Neuronal stem cell (in vitro differentiated cells): ENCODE results near the gene AKAP6.

ENCODE experiments used
- DNase-seq: peaks from one replicate; pipeline ENCODE4 v3.0.0-alpha.2; 2013; ENCODE audit warnings: low spot score
- H2AFZ ChIP-seq: one replicate; pipeline ENCODE4 v1.6.1; 2013; ENCODE audit warnings: mild to moderate bottlenecking, low read length, inconsistent platforms
- H2AK5ac ChIP-seq: 2 replicates; pipeline ENCODE4 v1.6.1; 2013; ENCODE audit warnings: low read depth, mild to moderate bottlenecking, inconsistent platforms, low read length, moderate library complexity, mixed read lengths
- H2BK120ac ChIP-seq: 2 replicates; pipeline ENCODE4 v1.6.1; 2013; ENCODE audit warnings: low read depth, mild to moderate bottlenecking, inconsistent platforms, low read length, moderate library complexity, mixed read lengths
- H2BK12ac ChIP-seq: one replicate; pipeline ENCODE4 v1.6.1; 2013; ENCODE audit warnings: low read length, inconsistent platforms
- H2BK15ac ChIP-seq: 2 replicates; pipeline ENCODE4 v1.6.1; 2013; ENCODE audit warnings: mild to moderate bottlenecking, low read length, inconsistent platforms, mixed read lengths
- H2BK5ac ChIP-seq: one replicate; pipeline ENCODE4 v1.6.1; 2013; ENCODE audit warnings: inconsistent platforms, mild to moderate bottlenecking, low read length, moderate library complexity
- H3K14ac ChIP-seq: one replicate; pipeline ENCODE4 v1.6.1; 2013; ENCODE audit warnings: low read length, inconsistent platforms
- H3K18ac ChIP-seq: 2 replicates; pipeline ENCODE4 v1.6.1; 2013; ENCODE audit warnings: low read length, inconsistent platforms
- H3K23ac ChIP-seq: 2 replicates; pipeline ENCODE4 v1.6.1; 2013; ENCODE audit warnings: low read depth, mild to moderate bottlenecking, mixed read lengths, low read length, inconsistent platforms; ENCODE audit not compliant: poor library complexity
- H3K27ac ChIP-seq: replicated peaks from 3 replicates; pipeline ENCODE4 v1.5.1; 2013; ENCODE audit warnings: low read length, inconsistent platforms
- H3K27me3 ChIP-seq, 3 experiments: 2 replicates each; pipeline ENCODE4 v1.6.1; 2013; ENCODE audit warnings: low read length in 3 of 3, mild to moderate bottlenecking in 2 of 3, inconsistent platforms in 1 of 3, low read depth in 1 of 3, mixed read lengths in 1 of 3, moderate library complexity in 1 of 3; ENCODE audit not compliant: control insufficient read depth in 3 of 3, insufficient read depth in 3 of 3
- H3K36me3 ChIP-seq, 2 donors: replicated peaks in 1 of 2; 2 replicates each; pipeline ENCODE4 v1.6.1; 2013; ENCODE audit warnings: low read length in 2 of 2; ENCODE audit not compliant: control insufficient read depth in 2 of 2, insufficient read depth in 2 of 2
- H3K4ac ChIP-seq: 2 replicates; pipeline ENCODE4 v1.6.1; 2013; ENCODE audit warnings: inconsistent platforms, mild to moderate bottlenecking, low read length, moderate library complexity
- H3K4me1 ChIP-seq, 2 donors: 1 replicate in 1 of 2; 2 replicates in 1 of 2; pipeline ENCODE4 v1.6.1; 2013; ENCODE audit warnings: low read length in 2 of 2, low read depth in 1 of 2; ENCODE audit not compliant: control insufficient read depth in 2 of 2, insufficient read depth in 1 of 2
- H3K4me2 ChIP-seq: one replicate; pipeline ENCODE4 v1.6.1; 2013; ENCODE audit warnings: mild to moderate bottlenecking, low read length, inconsistent platforms; ENCODE audit not compliant: insufficient read depth, poor library complexity, severe bottlenecking
- H3K4me3 ChIP-seq, 2 donors: 2 replicates each; pipeline ENCODE4 v1.5.1; 2013; ENCODE audit warnings: low read length in 2 of 2, mild to moderate bottlenecking in 2 of 2, inconsistent platforms in 1 of 2, moderate library complexity in 1 of 2
- H3K79me1 ChIP-seq: one replicate; pipeline ENCODE4 v1.6.1; 2013; ENCODE audit warnings: low read depth, mild to moderate bottlenecking, inconsistent platforms, low read length, moderate library complexity
- H3K9ac ChIP-seq: one replicate; pipeline ENCODE4 v1.6.1; 2013; ENCODE audit warnings: mild to moderate bottlenecking, low read depth, low read length, inconsistent platforms; ENCODE audit not compliant: poor library complexity
- H3K9me3 ChIP-seq, 2 donors: replicated peaks in 1 of 2; 2 replicates each; pipeline versions ENCODE3 to v1.6.1; 2013; ENCODE audit warnings: low read length in 2 of 2, mild to moderate bottlenecking in 2 of 2, inconsistent platforms in 1 of 2, low read depth in 1 of 2, mixed read lengths in 1 of 2, moderate library complexity in 1 of 2; ENCODE audit not compliant: control insufficient read depth in 2 of 2, insufficient read depth in 1 of 2
- H4K8ac ChIP-seq: one replicate; pipeline ENCODE4 v1.6.1; 2013; ENCODE audit warnings: low read depth, mild to moderate bottlenecking, inconsistent platforms, low read length, moderate library complexity
- H4K91ac ChIP-seq: one replicate; pipeline ENCODE4 v1.6.1; 2013; ENCODE audit warnings: low read length, low read depth, mild to moderate bottlenecking, inconsistent platforms; ENCODE audit not compliant: poor library complexity
- WGBS, 2 donors: extraction: QIAGEN DNeasy Blood & Tissue Kit; methylation state at CpG; one replicate each; pipeline ENCODE4 v1.1.7; 2013; ENCODE audit warnings: missing lambda C conversion rate in 2 of 2, mixed read lengths in 1 of 2; ENCODE audit not compliant: insufficient read length in 2 of 2, insufficient replicate concordance in 1 of 2; ENCODE audit errors: extremely low coverage in 2 of 2; 5-methylcytosine and 5-hydroxymethylcytosine counted together

Gene AKAP6

DNA sequence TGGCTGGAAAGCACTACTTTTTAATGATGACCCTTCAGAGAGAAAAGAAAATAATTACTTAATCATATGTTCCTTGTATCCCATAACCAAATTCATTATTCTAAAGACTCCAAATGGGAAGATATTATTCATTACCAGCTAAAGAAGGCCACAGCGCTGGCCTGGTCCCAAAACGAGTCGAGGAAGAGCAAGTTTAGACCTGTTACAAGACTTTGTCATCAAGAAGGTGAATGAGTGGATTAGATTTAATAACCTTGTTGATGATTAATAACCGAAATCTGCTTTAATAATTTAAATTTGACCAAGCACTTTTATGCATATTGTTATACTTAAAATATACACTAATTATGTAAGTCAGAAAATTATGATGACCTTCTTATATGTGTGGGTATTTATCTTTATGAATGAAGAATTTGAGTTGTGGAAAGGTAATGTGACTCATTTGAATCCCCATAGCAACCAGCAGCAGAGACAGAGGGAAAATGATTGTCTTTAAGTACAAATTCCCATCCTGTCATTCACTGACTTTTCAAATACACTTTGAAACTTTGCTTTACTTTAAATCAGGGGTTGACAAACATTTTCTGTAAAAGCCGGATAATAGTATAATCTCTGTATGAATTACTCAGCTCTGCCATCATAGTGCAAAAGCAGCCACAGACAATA, 409.2 kb downstream of the AKAP6 start:
- H3K27me3 ChIP-seq = no peaks in the 10 kb centered on the region
- H2BK5ac ChIP-seq = no peak overlapping the region
- H3K79me1 ChIP-seq = no peaks in the 10 kb centered on the region
- no peak overlapping the region for H2BK12ac ChIP-seq
- H4K91ac ChIP-seq = no peak overlapping the region
- no peak overlapping the region for H3K9ac ChIP-seq
- H3K36me3 ChIP-seq = no peaks in the 10 kb centered on the region
- H2BK15ac ChIP-seq = no peak overlapping the region
- H2BK120ac ChIP-seq = no peak overlapping the region
- peaks cover 0 to 22% of the 10 kb centered on the region in 2 donors for H3K4me1 ChIP-seq
- no peak for DNase-seq
- WGBS, 2 donors = no CpG with 5 or more reads among the region's 5 CpGs
- H4K8ac ChIP-seq = no peak overlapping the region
- H3K14ac ChIP-seq = no peak overlapping the region
- H3K4me3 ChIP-seq = no peak overlapping the region
- H2AK5ac ChIP-seq = no peak overlapping the region
- no peak overlapping the region for H3K23ac ChIP-seq
- H3K9me3 ChIP-seq = peaks cover 0 to 5% of the 10 kb centered on the region in 2 donors
- H3K18ac ChIP-seq = no peak overlapping the region
- no peak overlapping the region for H3K4ac ChIP-seq
- H3K4me2 ChIP-seq = no peak overlapping the region
- H2AFZ ChIP-seq = no peak overlapping the region
- no peak overlapping the region for H3K27ac ChIP-seq

DNA sequence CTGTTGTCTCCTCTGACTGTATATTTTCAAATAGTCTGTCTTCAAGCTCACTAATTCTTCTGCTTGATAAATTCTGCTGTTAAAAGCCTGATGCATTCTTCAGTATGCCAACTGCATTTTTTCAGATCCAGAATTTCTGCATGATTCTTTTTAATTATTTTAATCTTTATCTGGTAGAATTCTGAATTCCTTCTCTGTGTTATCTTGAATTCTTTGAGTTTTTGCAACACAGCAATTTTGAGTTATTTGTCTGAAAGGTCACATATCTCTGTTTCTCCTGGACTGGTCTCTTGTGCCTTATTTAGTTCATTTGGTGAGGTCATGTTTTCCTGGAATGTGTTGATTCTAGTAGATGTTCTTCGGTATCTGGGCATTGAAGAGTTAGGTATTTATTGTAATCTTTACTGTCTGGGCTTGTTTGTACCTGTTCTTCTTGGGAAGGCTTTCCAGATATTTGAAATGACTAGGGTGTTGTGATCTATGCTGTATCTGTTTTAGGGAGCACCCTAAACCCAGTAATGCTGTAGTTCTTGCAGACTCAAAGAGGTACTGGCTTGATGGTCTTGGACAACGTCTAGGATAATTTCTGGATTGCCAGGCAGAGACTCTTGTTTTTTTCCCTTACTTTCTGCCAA, 415.8 kb downstream of the AKAP6 start:
- H3K18ac ChIP-seq = no peak overlapping the region
- no peak overlapping the region for H4K8ac ChIP-seq
- WGBS, 2 donors = no CpG with 5 or more reads among the region's 2 CpGs
- H3K4me1 ChIP-seq = no peaks in the 10 kb centered on the region
- DNase-seq = no peak
- H3K9me3 ChIP-seq = no peaks in the 10 kb centered on the region
- H2AFZ ChIP-seq = no peak overlapping the region
- H2BK5ac ChIP-seq = no peak overlapping the region
- no peaks in the 10 kb centered on the region for H3K27me3 ChIP-seq
- H3K4me2 ChIP-seq = no peak overlapping the region
- no peak overlapping the region for H3K9ac ChIP-seq
- H2AK5ac ChIP-seq = no peak overlapping the region
- no peak overlapping the region for H3K4ac ChIP-seq
- H2BK120ac ChIP-seq = no peak overlapping the region
- no peak overlapping the region for H4K91ac ChIP-seq
- no peak overlapping the region for H3K27ac ChIP-seq
- no peak overlapping the region for H2BK12ac ChIP-seq
- H3K23ac ChIP-seq = no peak overlapping the region
- H3K4me3 ChIP-seq = no peak overlapping the region
- no peak overlapping the region for H2BK15ac ChIP-seq
- H3K36me3 ChIP-seq = no peaks in the 10 kb centered on the region
- no peak overlapping the region for H3K14ac ChIP-seq
- H3K79me1 ChIP-seq = no peaks in the 10 kb centered on the region

DNA sequence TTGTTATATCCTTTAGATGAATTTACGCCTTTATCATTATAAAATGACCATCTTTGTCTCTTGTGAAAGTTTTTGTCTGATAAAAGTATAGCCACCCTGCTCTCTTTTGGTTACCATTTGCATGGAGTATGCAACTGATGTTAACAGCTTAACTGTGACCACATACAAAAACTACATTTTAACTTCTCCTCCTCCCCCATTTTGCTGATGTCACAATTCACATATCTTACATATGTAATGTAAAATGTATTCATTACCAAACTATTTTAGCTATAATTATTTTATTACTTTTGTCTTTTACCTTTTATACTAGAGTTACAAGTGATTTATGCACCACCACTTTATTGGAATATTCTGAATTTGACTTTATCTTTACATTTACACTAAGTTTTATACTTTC, 425.1 kb downstream of the AKAP6 start:
- H3K14ac ChIP-seq = no peak overlapping the region
- H3K18ac ChIP-seq = no peak overlapping the region
- no peak overlapping the region for H3K27ac ChIP-seq
- H3K4me1 ChIP-seq = no peaks in the 10 kb centered on the region
- peaks cover 2 to 30% of the 10 kb centered on the region in 2 donors for H3K9me3 ChIP-seq
- no peaks in the 10 kb centered on the region for H3K79me1 ChIP-seq
- no peak overlapping the region for H3K23ac ChIP-seq
- no peak overlapping the region for H4K91ac ChIP-seq
- no CpG with 5 or more reads among the region's 1 CpG for WGBS, 2 donors
- H3K4me2 ChIP-seq = no peak overlapping the region
- no peak overlapping the region for H2BK15ac ChIP-seq
- H2BK120ac ChIP-seq = no peak overlapping the region
- no peak overlapping the region for H3K4ac ChIP-seq
- no peak overlapping the region for H2AFZ ChIP-seq
- no peak overlapping the region for H2BK5ac ChIP-seq
- H3K36me3 ChIP-seq = no peaks in the 10 kb centered on the region
- no peak for DNase-seq
- no peak overlapping the region for H3K4me3 ChIP-seq
- no peaks in the 10 kb centered on the region for H3K27me3 ChIP-seq
- no peak overlapping the region for H2BK12ac ChIP-seq
- no peak overlapping the region for H4K8ac ChIP-seq
- no peak overlapping the region for H2AK5ac ChIP-seq
- H3K9ac ChIP-seq = no peak overlapping the region

DNA sequence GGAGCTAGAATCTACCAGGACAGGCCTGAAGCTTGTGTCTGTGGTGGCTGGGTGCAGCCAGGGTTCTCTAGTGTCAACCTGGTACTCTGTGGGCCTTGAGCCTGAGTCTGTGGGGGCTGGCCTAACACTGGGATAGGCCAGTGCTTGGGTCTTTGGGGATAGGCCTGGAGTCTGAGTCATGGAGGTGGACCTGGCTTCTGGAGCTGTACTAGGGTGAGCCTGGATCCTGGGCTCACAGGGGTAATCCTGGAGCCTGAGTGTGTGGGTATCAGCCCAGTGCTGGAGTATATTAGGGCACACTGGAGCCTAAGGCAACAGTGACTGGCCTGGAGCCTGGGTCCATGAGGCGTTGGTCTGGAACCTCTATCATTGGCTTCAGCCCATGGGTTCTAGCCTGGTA, 427.1 kb downstream of the AKAP6 start:
- Histone ChIP-seq H3K4me1 (no peaks in the 10 kb centered on the region), H3K27ac (no peak overlapping the region), H3K9ac (no peak overlapping the region), H3K4me2 (no peak overlapping the region), H3K4me3 (no peak overlapping the region), H2BK12ac (no peak overlapping the region), H3K18ac (peak overlapping the region; percentile 33), H3K4ac (no peak overlapping the region), H3K27me3 (no peaks in the 10 kb centered on the region), H2AK5ac (peak overlapping the region; percentile 25), H3K36me3 (no peaks in the 10 kb centered on the region), H4K8ac (no peak overlapping the region), H3K9me3 (peaks cover 2 to 30% of the 10 kb centered on the region in 2 donors), H2BK120ac (no peak overlapping the region), H3K14ac (no peak overlapping the region), H3K23ac (peak overlapping the region; percentile 2), H4K91ac (no peak overlapping the region), H2AFZ (no peak overlapping the region), H2BK5ac (peak overlapping the region; percentile 82), H2BK15ac (no peak overlapping the region), H3K79me1 (no peaks in the 10 kb centered on the region)
- DNase-seq = no peak
- no CpG with 5 or more reads among the region's 1 CpG for WGBS, 2 donors
